Hepatic stellate cell (primary cell): ENCODE results near the gene SHROOM4.
A peak's percentile ranks its signal among the peaks of the same experiment; 100 is the strongest.

ENCODE experiments used
- DNase-seq: peaks from one replicate; pipeline ENCODE4 v3.0.0; 2011; ENCODE audit warnings: low spot score

Gene SHROOM4, protein sequence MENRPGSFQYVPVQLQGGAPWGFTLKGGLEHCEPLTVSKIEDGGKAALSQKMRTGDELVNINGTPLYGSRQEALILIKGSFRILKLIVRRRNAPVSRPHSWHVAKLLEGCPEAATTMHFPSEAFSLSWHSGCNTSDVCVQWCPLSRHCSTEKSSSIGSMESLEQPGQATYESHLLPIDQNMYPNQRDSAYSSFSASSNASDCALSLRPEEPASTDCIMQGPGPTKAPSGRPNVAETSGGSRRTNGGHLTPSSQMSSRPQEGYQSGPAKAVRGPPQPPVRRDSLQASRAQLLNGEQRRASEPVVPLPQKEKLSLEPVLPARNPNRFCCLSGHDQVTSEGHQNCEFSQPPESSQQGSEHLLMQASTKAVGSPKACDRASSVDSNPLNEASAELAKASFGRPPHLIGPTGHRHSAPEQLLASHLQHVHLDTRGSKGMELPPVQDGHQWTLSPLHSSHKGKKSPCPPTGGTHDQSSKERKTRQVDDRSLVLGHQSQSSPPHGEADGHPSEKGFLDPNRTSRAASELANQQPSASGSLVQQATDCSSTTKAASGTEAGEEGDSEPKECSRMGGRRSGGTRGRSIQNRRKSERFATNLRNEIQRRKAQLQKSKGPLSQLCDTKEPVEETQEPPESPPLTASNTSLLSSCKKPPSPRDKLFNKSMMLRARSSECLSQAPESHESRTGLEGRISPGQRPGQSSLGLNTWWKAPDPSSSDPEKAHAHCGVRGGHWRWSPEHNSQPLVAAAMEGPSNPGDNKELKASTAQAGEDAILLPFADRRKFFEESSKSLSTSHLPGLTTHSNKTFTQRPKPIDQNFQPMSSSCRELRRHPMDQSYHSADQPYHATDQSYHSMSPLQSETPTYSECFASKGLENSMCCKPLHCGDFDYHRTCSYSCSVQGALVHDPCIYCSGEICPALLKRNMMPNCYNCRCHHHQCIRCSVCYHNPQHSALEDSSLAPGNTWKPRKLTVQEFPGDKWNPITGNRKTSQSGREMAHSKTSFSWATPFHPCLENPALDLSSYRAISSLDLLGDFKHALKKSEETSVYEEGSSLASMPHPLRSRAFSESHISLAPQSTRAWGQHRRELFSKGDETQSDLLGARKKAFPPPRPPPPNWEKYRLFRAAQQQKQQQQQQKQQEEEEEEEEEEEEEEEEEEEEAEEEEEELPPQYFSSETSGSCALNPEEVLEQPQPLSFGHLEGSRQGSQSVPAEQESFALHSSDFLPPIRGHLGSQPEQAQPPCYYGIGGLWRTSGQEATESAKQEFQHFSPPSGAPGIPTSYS (N-terminal part only)

DNA sequence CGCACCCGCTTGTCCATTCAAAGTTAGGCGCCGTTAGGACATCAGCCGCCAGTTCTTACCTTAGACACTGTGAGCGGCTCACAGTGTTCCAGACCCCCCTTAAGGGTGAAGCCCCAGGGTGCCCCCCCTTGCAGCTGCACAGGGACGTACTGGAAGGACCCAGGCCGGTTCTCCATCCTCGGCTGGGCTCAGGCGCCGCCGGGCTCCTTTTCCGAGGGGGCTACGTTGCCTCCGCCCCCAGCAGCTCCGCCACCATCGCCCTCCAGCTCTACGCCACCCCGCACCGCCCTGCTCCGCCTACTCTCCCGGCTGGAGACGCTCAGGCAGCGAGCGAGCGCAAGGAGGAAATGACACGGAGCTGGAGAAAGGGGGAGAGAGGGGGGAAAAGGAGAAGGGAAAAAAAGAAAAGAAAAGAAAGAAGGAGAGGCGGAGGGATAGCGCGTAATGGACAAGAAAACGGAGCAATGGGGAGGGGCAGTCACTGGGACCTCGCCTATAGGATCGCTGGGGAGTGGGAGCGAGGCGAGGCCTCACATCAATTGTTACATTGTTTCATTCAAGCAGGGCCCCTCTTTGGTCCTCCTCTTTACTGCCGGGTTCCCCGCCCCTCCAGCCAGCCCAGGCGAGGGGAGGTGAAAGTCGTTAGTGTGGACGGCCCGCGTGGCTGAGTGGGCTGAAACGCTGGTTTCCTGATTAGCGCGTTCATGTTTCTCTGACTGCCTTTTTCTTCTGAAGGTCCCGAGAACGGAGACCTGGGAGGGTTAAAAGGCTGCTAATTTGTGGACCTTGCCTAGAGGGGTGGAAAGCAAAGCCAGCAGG, at the start of gene SHROOM4:
SHROOM4 (minus strand) TSS at position 352 of the 819 bp plus-strand sequence; CDS start at position 176, 176 bp downstream.
- peak; percentile 47 for DNase-seq

- DNase-seq: no peak
Measured at GRCh38 chrX:50863471-50863870, 49.5 kb upstream of the SHROOM4 start.

DNA sequence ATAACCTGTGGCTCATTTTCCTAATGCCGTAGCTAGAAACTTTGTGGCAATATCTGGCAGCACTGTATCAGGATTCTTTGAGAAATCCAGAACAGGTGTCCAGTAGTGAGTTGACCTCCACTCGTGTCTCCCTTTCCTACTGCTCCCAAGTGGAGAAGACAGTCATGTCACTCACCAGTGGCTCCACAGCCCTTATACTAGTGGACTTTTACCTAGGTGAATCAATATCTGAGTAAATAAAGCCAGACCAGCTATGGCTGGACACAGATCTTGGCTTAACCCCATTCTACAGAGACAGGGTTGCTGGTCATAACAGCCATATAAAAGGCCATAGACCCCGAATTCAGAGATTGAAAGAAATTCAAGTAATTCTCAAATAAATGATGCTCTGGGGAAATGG, 46.5 kb upstream of the SHROOM4 start:
- no peak for DNase-seq

- no peak for DNase-seq
Measured at GRCh38 chrX:50858548-50858947, 44.6 kb upstream of the SHROOM4 start.

DNA sequence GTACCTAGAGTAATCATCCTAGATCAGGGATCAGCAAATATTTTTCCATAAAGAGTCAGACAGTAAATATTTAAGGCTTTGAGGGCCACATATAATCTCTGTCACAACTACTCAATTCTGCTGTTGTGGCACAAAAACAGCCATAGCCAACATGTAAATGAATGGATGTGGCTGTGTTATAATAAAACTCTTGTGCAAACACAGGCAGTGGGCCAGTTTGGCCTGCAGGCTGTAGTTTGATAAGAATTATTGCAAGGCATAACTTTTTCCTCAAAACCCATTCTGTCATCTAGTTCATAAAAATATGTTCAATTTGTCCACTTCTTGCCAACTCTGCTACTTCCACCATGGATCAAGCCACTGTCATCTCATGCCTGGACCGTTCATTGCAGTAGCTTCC, 39.4 kb upstream of the SHROOM4 start:
- DNase-seq: no peak

DNA sequence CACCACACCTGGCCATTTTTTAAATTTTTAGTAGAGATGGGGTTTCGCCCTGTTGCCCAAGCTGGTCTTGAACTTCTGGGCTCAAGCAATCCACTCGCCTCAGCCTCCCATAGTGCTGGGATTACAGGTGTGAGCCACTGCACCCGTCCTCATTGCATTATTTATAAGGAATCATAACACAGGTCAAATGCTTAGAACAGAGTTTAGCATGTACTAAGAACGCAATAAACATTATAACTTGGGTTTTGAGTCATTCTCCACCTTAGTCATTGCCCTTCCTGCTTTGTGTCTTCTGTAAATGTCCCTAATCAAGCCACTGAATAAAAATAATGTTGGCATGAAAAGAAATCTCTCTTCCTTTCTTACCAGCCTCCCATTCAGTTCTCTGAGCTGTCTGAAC, 38.5 kb upstream of the SHROOM4 start:
- DNase-seq: no peak

DNA sequence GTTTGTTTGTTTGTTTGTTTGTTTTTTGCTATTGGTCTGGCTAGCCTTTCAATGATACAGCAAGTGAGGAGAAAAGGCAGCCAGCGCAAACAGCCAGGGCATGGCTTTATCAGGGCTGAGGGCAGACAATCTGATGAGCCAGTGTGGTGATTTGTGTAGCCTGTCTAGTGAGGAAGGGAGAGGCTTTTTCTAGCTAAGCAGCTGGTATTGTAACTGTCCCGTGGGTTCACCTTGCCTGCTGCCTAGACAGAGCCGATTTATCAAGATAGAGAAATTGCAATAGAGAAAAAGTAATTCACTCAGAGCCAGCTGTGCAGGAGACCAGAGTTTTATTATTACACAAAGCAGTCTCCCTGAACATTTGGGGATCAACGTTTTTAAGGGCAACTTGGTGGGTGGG, 28.2 kb upstream of the SHROOM4 start:
- no peak for DNase-seq

- DNase-seq: no peak
Measured at GRCh38 chrX:50839730-50840129, 25.7 kb upstream of the SHROOM4 start.

DNA sequence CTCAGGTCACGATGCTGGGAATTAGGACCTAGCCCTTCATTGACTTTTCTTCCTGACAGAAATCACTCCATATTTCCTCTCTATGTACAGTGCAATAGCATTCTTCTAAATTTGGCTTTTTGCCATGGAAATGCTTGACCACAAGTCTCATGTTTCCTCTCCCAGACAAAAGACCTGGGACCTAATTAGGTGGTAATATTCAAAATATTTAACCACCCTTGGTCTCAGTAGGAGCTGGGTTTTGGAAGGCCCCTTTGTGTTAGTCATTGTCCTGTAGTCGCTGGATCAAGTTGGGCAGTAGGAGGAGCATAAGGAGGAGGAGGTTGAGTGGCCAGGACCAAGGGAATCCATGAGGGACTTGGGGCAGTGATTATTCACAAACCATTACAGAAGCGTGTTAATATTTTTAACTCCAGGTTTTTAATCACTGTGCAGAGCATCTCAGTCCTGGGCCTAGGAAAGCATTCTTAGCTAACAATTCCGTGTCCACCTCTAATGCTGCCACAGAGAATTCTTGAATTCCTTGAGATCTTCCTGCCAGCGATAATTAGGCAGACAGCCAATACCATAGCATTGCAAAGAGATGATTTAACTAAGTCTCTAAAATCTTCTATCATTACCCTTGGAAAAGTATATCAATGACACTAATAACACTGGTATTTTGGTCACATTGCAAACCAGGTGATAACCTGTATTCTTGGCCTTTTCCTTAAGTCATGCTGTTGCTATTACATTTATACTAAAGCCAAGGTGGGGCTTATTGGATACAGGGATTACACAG, 25.0 kb upstream of the SHROOM4 start:
- no peak for DNase-seq

DNA sequence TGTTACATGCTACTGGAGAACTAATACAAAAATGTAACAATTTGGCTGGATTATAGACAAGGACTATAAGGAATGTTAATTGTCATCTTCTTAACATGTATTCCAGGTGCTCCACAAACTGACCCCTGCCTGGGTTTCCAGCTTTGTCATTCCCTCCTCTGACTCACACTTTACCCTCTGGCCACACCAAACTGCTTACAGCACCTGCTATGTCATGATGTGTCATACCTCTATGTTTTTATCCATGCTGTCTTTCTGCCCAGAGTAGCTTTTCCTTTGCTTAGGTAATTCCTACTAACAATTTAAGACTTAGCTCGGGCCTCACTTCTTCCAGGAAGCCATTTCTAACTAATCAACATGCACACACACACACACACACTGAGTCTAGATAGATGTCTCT, 14.0 kb upstream of the SHROOM4 start:
- no peak for DNase-seq

DNA sequence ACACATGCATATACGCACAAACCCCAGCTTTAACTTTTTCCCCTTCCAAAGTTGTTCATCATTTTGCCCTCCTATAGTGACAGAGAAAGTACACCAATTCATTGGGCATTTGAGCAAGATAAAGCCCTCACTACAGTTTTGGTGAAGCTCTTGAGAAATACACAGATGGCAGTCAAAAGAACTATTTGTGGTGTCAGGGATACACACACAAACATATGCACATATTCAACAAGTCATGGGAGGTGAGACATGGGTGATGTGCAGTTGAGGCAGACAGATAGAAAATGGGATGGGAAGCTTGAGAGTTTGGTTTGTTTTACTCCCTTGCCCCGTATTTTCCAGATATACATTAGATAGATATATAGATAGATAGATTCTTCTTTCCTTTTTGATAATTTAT, 11.8 kb upstream of the SHROOM4 start:
- no peak for DNase-seq

DNA sequence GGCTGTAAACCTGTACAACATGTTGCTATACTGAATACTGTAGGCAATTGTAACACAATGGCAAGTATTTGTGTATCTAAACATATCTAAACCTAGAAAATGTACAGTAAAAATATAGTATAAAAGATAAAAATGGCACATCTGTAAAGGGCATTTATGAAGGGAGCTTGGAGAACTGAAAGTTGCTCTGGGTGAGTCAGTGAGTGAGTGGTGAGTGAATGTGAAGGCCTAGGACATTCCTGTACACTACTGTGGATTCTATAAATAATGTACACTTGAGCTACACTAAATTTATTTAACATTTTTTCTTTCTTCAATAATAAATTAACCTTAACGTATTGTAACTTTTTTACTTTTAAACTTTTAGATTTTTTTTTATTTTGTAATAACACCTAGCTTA, 5.0 kb upstream of the SHROOM4 start:
- DNase-seq: no peak

GRCh38 chrX:50815120-50815519, 1.1 kb upstream of the SHROOM4 start:
- DNase-seq: no peak

GRCh38 chrX:50814701-50815100, 707 bp upstream of the SHROOM4 start:
- DNase-seq: no peak

DNA sequence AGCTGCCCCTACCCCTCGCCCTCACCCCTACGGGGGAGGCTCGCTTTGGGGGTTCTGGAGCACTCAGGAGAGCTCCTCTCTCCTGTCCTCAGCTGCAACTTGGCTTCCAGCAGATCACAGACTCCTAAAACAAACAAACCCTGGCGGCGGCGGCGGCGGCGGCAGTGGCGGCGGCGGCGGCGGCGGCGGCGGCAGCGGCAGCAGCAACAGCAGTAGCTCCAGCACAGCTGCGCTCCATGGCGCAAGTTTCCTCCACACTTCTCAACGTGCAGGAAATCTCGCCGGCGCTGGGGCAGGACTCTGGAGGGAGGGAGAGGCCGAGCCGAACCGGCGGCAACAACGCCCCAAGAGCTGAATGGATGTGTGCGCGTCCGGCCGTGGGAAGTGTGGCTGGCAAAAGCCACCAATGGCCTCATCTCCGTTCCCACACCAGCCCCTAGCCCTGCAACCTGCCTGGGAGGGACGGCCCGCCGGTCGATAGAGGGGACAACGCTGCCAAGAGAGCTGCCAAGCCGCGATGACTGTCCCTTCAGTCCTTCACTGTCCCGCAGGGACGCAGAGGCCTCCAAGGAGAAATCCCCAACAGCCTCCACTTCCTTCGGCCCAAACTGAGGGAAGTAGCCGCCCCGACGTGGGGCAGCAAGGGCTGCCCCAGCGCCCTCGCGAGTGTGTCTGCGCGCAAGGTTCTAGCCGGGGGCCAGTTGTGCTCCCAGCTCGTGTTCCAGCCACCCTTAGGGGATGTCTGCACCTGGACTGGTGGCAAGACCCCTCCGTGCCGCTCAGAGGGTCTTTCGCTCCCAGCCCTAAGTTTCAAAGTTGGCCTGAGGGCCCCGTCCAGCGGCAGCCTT, 775 bp downstream of the SHROOM4 start:
- peak; percentile 28 for DNase-seq

DNA sequence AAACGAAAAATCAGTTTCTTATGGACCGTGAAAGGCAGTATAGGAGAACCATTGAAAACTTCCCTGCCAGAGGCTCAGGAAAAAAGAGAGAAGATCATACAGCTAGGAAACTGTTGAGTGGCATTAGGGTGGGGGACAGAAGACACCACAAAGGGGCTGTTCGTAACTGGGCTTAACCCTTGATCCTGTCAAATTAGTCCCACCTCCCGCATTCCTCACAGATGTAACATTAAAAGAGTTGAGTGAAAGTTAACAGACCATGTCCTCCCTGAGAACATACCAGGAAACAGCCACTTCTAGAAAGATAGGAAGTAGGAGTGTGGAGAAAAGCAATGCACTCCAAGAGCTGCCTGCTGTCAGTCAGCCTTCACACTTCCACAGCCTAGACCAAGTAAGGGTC, 8.7 kb downstream of the SHROOM4 start:
- no peak for DNase-seq

- no peak for DNase-seq
Measured at GRCh38 chrX:50801135-50801534, 12.9 kb downstream of the SHROOM4 start.

DNA sequence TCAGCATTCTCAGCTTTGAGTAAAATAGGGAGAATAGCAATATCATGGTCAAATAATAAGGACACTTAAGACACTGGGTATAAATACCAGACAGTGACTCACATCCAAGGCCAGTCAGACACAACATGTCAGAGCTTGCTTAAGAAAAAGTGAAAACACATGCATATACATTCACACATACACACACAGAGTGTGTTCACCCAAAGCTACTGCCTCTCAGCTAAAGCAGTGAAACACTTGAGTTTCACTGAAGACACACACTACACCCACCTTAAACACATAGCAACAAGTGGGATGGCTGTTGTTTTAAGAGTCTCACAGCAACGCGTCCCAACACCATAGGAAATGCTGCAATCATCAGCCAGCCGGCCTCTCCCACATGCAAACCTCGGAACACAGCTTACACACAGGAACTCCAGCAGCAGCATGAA, 14.4 kb downstream of the SHROOM4 start:
- DNase-seq: no peak

GRCh38 chrX:50798783-50799182, 15.2 kb downstream of the SHROOM4 start:
- no peak for DNase-seq

GRCh38 chrX:50787099-50787498, 26.9 kb downstream of the SHROOM4 start:
- no peak for DNase-seq
